OCI-LY7 (cell line): Measurements from ENCODE around the gene AUTS2. TPM values are rescaled to one million over a fixed set of nuclear protein-coding genes. Genes with fewer than 3 reads are reported as not detected.

ENCODE experiments used
- BruUV-seq: library from RNA; stranded (reverse); fragments of 400-500 nt; replicated peaks from 2 replicates; lab custom pipeline; 2021; lab: Mats Ljungman, UMichigan
- CTCF ChIA-PET: fragments of 300-600 bp; sonication (Branson Sonifier 250); formaldehyde crosslinking; loops from one replicate; lab custom pipeline; 2022; ENCODE audit warnings: antibody characterized with exemption; ENCODE audit not compliant: unreplicated experiment; lab: Charles Lee
- POLR2A ChIA-PET: fragments of 300-600 bp; sonication (Branson Sonifier 250); formaldehyde crosslinking; loops from one replicate; lab custom pipeline; 2022; ENCODE audit warnings: antibody characterized with exemption; lab: Charles Lee
- DNase-seq: peaks from one replicate; pipeline ENCODE4 v3.0.0-alpha.2; 2015; ENCODE audit warnings: low spot score
- H2AFZ ChIP-seq: fragments of 200-600 bp; sonication (generic), shearing (Covaris generic); 2 replicates; pipeline ENCODE4 v1.6.1; 2014; ENCODE audit warnings: mild to moderate bottlenecking, antibody characterized with exemption, low read length, moderate library complexity
- H3K27ac ChIP-seq: fragments of 200-600 bp; sonication (generic); 2 replicates; pipeline ENCODE4 v1.5.1; 2014; ENCODE audit warnings: mixed run types, low read depth, mild to moderate bottlenecking, moderate library complexity, low read length, inconsistent platforms; ENCODE audit not compliant: poor library complexity, severe bottlenecking
- H3K36me3 ChIP-seq: fragments of 200-600 bp; sonication (generic); 2 replicates; pipeline ENCODE4 v1.6.1; 2014; ENCODE audit warnings: mild to moderate bottlenecking, antibody characterized with exemption, low read length, moderate library complexity, mixed read lengths; ENCODE audit not compliant: insufficient read depth
- H3K4me1 ChIP-seq: fragments of 200-600 bp; sonication (generic); 2 replicates; pipeline ENCODE4 v1.5.1; 2014; ENCODE audit warnings: mild to moderate bottlenecking, low read length; ENCODE audit not compliant: insufficient read depth, poor library complexity, severe bottlenecking
- H3K4me2 ChIP-seq: fragments of 200-600 bp; sonication (generic); 2 replicates; pipeline ENCODE4 v1.6.1; 2014; ENCODE audit warnings: mild to moderate bottlenecking, low read length
- H3K4me3 ChIP-seq: fragments of 200-600 bp; sonication (generic); 2 replicates; pipeline ENCODE4 v1.5.1; 2014; ENCODE audit warnings: mild to moderate bottlenecking, low read depth, low read length; ENCODE audit not compliant: poor library complexity, severe bottlenecking
- H3K79me2 ChIP-seq: fragments of 200-600 bp; sonication (generic); 2 replicates; pipeline ENCODE4 v1.6.1; 2016; ENCODE audit warnings: low read depth, mild to moderate bottlenecking, low read length, moderate library complexity, mixed read lengths; ENCODE audit not compliant: insufficient read depth
- H3K9me2 ChIP-seq: fragments of 200-600 bp; sonication (generic); 2 replicates; pipeline ENCODE4 v1.6.1; 2016; ENCODE audit warnings: mild to moderate bottlenecking, low read length, mixed read lengths; ENCODE audit not compliant: insufficient read depth
- H3K9me3 ChIP-seq: fragments of 200-600 bp; sonication (generic); 2 replicates; pipeline ENCODE4 v1.6.1; 2014; ENCODE audit warnings: mild to moderate bottlenecking, mixed run types, low read length, mixed read lengths
- H4K20me1 ChIP-seq: fragments of 200-600 bp; sonication (generic); 2 replicates; pipeline ENCODE4 v1.6.1; 2014; ENCODE audit warnings: mild to moderate bottlenecking, antibody characterized with exemption, low read length, moderate library complexity, mixed read lengths; ENCODE audit not compliant: insufficient read depth
- EZH2phosphoT487 ChIP-seq: fragments of 200-600 bp; sonication (generic); IDR thresholded peaks from 2 replicates; pipeline ENCODE4 v1.6.1; 2018; ENCODE audit warnings: low read depth, borderline replicate concordance, mild to moderate bottlenecking, mixed run types, antibody characterized with exemption, low read length, moderate library complexity, mixed read lengths
- intact Hi-C: fragments of 100-400 bp; cut with micrococcal nuclease; formaldehyde crosslinking; loops from one replicate; pipeline ENCODE4 v1.10.0; 2022; ENCODE audit not compliant: unreplicated experiment
- total RNA-seq, 2 experiments: library from RNA; depleted of rRNA in 1 of 2; stranded (reverse); fragments of >200 nt in 1 of 2; shearing (Covaris generic) in 1 of 2; gene quantifications; 2 replicates each; pipeline ENCODE4 v1.2.3, GENCODE V29; 2014 to 2022
- TF ChIP-seq, protein P1 (sequence below): fragments of 200-600 bp; sonication (generic); conservative IDR thresholded peaks from 2 replicates; pipeline ENCODE4 v1.5.1; 2014; ENCODE audit warnings: mild to moderate bottlenecking, antibody characterized with exemption, low read length, moderate library complexity, mixed read lengths

The AUTS2 gene
- total RNA-seq, 2 experiments from 2014 or later = 37.9 to 78.5 TPM

DNA sequence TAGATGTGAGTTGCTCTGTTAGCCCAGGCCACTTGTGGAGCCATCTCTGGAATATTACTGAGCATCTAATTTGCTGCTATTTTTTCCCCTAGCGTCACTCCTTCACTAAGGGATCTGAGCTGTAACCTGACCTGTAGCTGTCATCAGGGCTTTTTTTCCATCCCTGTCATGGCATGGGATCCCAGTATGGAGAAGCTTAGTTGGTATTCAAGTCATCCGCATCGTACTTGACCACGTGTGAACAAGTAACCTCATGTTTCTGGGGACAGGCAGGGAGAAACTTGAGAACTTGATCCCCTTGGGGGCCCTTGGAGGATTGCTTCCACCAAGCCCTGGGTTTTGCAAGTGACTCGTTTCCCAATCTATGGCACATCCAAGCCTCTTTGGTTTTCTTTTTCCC is 1059.3 kb downstream of the AUTS2 start:
- POLR2A ChIA-PET = interaction anchor here (0.5 to 1.6 kb wide), 4 partner anchors 8 to 1568 kb away, joined by 3 to 9 read pairs (median 4); no protein-coding TSS in a partner anchor
- intact Hi-C loops = no loop called here

DNA sequence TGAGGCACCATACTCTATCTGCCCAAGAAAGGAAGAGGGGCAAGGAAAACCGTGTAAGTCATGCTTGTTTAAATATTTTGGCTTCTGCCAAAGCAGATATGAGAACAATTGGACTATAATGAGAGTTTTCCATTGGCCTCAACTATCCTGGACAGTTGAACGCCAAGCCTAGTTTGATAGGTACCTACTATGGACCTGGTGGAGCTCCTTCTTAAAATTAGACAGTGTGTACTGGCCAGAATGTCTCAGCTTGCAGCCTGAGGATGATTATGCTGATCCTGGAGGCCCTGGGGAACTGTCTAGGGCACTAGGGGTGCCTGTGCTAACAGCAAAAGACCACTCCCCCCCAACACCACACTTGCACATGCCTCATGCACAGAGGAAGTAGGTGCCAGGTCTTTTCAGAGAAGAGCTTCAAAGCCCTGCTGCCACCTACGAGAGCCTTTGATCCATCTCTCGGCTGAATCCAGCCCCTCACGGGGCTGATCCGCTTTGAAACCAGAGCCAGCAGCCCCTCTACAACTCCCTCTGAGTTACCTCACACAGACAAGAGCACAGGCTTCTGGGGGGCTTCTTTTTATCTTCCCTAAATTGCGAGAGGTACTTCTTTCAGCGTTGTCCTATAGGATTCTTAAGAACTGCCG is 1059.8 kb downstream of the AUTS2 start:
- CTCF ChIA-PET = no interaction called here
- DNase-seq = no peak
- Histone ChIP-seq H4K20me1 (no peaks in the 10 kb centered on the region), H3K9me3 (no peaks in the 10 kb centered on the region), H2AFZ (no peak overlapping the region), H3K4me2 (no peak overlapping the region), H3K36me3 (no peaks in the 10 kb centered on the region), H3K9me2 (no peaks in the 10 kb centered on the region), H3K79me2 (no peaks in the 10 kb centered on the region), H3K4me1 (no peaks in the 10 kb centered on the region), H3K27ac (no peak overlapping the region), H3K4me3 (no peak overlapping the region)
- intact Hi-C loops = no loop called here
- BruUV-seq = no TSS peak
- POLR2A ChIA-PET = interaction anchor here (0.5 to 0.6 kb wide), 2 partner anchors 590 to 1568 kb away, joined by 3 to 4 read pairs; no protein-coding TSS in a partner anchor
- TF ChIP-seq, protein P1, sequence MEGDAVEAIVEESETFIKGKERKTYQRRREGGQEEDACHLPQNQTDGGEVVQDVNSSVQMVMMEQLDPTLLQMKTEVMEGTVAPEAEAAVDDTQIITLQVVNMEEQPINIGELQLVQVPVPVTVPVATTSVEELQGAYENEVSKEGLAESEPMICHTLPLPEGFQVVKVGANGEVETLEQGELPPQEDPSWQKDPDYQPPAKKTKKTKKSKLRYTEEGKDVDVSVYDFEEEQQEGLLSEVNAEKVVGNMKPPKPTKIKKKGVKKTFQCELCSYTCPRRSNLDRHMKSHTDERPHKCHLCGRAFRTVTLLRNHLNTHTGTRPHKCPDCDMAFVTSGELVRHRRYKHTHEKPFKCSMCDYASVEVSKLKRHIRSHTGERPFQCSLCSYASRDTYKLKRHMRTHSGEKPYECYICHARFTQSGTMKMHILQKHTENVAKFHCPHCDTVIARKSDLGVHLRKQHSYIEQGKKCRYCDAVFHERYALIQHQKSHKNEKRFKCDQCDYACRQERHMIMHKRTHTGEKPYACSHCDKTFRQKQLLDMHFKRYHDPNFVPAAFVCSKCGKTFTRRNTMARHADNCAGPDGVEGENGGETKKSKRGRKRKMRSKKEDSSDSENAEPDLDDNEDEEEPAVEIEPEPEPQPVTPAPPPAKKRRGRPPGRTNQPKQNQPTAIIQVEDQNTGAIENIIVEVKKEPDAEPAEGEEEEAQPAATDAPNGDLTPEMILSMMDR = no peak
- no peak for TF ChIP-seq EZH2phosphoT487

More for the DNA sequence above, 1059.3 kb downstream of the AUTS2 start:
- Histone ChIP-seq H3K79me2 (no peaks in the 10 kb centered on the region), H3K9me3 (no peaks in the 10 kb centered on the region), H3K27ac (no peak overlapping the region), H3K4me3 (no peak overlapping the region), H3K4me2 (no peak overlapping the region), H2AFZ (no peak overlapping the region), H3K4me1 (no peaks in the 10 kb centered on the region), H3K9me2 (no peaks in the 10 kb centered on the region), H3K36me3 (no peaks in the 10 kb centered on the region), H4K20me1 (no peaks in the 10 kb centered on the region)
- no peak for DNase-seq
- CTCF ChIA-PET = no interaction called here
- TF ChIP-seq EZH2phosphoT487 = no peak
- TF ChIP-seq, protein P1 = no peak
- BruUV-seq = no TSS peak

DNA sequence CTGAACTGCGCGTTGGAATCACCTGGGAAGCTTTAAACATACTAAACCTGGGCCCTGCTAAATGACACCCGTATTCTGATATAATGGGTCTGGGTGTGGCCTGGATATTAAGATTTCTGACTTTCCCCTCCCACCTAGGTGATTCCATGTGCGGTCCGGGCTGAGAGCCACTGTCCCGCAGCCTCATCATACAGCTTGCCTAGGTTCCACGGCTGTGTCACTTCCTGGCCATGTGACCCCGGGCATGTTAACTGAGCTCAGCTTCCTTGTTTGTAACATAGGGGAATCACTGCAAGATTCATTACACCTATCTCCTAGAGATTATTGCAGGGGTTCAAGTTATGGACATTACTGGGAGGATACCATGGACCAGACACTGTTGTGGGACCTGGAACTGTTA is 1061.0 kb downstream of the AUTS2 start:
- ChIA-PET POLR2A (no interaction called here), CTCF (no interaction called here)
- BruUV-seq = no TSS peak
- H3K9me2 ChIP-seq = no peaks in the 10 kb centered on the region
- no peaks in the 10 kb centered on the region for H3K9me3 ChIP-seq
- DNase-seq = no peak
- H2AFZ ChIP-seq = no peak overlapping the region
- H3K27ac ChIP-seq = no peak overlapping the region
- intact Hi-C loops = no loop called here
- H3K4me2 ChIP-seq = no peak overlapping the region
- H4K20me1 ChIP-seq = no peaks in the 10 kb centered on the region
- H3K79me2 ChIP-seq = no peaks in the 10 kb centered on the region
- no peaks in the 10 kb centered on the region for H3K4me1 ChIP-seq
- TF ChIP-seq, protein P1 = no peak
- TF ChIP-seq EZH2phosphoT487 = no peak
- no peaks in the 10 kb centered on the region for H3K36me3 ChIP-seq
- no peak overlapping the region for H3K4me3 ChIP-seq
